Left renal cortex interstitium (tissue), 4 donors: Measurements from ENCODE around the gene CFAP206. TPM values are rescaled to one million over a fixed set of nuclear protein-coding genes. Genes with fewer than 3 reads are reported as not detected.
A peak's percentile ranks its signal among the peaks of the same experiment; 100 is the strongest.

Experiments
- DNase-seq, 4 donors: peaks; one replicate each; pipeline ENCODE4 v3.0.0-alpha.2; 2013; ENCODE audit warnings: low read depth in 4 of 4, low spot score in 2 of 4, missing footprints in 1 of 4
- polyA plus RNA-seq, 4 donors: library from polyadenylated mRNA; unstranded; fragments of 120-200 nt; gene quantifications; one replicate each; pipeline ENCODE4 v1.2.1, GENCODE V29; 2013; ENCODE audit not compliant: insufficient read length in 4 of 4

Gene CFAP206, protein sequence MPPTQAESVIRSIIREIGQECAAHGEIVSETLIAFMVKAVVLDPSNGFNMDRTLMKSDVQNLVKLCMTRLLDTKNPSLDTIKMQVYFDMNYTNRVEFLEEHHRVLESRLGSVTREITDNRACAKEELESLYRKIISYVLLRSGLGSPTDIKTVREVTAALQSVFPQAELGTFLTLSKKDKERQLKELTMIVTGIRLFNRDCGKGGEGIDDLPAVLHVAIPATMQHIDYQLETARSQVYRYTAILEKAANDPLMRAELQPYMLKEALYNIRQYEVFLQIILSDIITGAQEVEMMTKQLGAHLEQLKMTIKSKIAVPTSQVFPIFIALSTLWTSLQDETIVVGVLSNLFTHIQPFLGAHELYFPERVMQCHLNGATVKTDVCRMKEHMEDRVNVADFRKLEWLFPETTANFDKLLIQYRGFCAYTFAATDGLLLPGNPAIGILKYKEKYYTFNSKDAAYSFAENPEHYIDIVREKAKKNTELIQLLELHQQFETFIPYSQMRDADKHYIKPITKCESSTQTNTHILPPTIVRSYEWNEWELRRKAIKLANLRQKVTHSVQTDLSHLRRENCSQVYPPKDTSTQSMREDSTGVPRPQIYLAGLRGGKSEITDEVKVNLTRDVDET
- polyA plus RNA-seq = 1 to 10 TPM; 2.8 to 4.0 (median 3.5) TPM

DNA sequence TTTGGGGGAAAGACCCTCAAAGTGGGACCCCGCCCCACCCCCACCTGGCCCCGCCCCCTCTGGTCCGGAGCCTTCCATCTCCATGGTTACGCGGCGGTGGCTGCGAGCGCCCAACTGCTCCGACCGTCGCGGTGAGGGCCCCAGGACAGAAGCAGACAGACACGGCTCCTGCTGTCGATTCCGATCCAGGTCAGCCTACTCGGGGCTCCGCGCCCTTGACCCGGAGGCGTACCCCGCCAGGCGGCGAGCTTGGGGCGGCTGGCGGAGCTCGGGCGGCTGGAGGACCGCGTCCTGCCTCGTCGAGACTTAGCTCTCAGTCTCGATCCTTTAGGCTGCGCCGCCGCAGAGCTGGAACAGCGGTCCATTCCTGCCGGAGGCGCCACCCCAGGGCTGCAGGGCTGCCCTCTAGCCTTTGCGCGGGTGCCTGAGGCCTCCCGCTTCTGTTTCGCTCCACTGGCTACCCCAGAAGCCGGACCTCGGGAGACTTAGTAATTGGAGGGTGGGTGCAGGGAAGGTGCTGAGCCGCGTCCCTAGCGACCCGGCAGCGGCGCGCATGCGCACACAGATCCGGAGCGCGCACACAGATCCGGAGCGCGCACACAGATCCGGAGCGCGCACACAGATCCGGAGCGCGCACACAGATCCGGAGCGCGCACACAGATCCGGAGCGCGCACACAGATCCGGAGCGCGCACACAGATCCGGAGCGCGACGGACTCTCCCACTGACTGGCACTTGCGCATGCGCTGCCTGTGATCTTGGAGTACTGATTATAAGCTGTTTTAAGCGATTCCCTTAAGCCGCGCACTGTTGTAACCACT is at the start of gene CFAP206:
Gene CFAP206, plus strand, starts transcription at position 72 of the 820 bp plus-strand sequence. CDS start 1,868 bp downstream, outside the sequence.
- peak; percentile 72 to 83 (median 80) for DNase-seq

DNA sequence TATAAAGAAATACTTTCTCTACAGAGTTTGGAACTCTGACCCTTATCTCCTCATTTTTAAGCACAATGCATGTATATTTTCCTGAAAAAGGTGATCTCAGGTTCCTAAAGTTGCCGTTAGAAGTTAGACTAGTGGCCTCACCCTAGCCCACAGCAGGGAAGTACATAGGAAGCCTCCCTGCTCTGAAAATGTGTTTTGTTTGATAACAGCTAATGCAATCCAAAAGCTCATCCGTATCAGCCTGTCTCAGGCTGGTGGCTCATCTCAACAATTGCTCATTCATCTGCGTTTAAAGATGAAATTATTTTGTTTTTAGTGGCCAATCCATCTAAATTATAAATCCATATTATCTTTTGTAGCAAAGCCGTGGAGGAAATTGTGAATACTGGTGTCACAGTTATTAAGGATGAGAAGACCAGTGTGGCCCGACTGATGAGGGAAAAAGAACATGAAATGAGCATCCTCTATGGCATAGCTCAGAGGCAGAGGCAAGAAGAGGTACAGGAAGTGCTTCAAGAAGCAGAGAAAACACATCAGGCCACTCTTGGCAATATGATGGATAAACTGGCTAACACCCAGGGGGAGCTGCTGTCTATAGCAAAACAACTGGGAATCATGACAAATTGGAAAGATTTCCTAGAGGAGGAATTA is 43.0 kb upstream of the CFAP206 start:
- no peak for DNase-seq

DNA sequence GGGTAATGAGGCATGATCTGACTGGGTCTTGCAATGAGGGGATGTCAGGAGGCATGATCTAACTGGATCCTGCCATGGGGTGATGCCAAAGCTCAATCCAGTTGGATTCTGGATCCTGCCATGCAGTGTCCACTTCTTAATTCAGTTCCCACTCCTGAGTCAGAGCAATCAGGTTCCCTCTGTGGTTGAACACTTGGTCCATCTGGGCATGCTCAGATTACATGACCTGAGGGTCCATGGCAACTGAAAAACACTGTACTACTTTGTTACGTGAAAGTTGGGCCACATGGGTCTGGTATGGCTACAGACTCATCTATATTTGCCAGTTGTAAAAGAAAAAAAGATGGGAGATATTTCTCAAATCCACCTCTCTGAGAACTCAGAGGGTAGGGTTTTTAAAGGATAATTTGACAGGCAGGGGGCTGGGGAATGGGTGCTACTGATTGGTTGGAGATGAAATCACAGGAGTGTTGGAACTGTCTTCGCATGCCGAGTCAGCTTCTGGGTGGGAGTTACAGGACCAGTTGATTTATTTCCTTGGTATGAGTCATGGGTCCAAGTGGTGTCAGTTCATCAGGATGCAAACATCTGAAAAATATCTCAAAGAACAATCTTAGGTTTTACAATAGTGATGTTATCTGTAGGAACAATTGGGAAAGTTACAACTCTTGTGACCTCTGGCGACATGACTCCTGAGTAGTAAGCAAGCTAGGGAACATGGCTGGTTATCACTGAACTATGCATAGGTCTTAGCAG is 41.5 kb upstream of the CFAP206 start:
- no peak for DNase-seq

DNA sequence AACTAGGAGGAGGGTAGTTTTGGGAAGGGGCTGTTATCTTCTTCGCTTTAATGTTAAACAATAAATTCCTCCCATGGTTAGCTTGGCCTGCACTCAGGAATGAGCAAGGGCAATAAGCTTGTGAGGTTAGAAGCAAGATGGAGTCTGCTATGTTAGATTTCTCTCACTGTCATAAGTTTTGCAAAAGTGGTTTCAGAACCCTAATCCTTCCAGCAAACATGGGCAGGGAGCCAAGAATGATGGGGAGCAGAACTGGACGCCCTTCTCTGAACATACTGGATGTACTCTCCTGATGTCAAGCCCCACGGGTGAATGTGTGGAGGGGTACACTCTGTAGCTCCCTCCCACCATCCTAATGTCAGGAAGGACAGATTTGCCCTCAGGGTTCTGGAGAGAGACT is 40.9 kb upstream of the CFAP206 start:
- DNase-seq = no peak

DNA sequence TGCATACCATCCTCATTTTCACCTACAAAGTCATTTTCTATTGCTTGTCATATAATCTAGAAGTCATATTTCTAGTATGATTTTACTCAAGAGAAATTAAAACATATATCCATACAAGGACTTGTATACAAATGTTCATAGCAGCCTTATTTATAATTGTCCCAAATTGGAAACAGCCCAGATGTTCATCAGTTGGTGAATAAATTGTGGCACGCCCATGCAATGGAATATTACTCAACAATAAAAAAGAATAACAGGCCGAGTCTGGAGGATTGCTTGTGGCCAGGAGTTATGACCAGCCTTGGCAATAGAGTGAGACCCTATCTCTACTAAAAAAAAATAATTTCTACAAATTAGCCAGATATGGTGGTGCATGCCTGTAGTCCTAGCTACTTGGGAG is 34.4 kb upstream of the CFAP206 start:
- no peak for DNase-seq

DNA sequence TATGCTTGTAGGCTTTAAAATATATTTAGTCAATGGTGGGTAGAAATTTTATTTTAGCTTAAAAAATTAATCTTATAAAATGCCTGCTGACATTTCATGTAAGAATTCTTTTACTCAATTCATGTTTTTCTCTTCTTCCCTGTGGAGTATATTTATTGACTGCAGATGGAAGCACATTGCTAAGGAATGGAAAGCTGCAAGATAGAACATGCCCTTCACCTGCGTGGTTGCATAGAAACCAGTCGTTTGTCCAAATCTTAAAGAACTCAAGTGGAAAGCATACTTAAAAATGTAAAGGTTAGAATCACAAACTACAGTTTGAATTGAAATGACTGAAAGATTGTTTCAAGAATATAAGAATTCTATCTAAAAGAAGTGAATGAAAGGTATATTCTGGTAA is 32.5 kb upstream of the CFAP206 start:
- DNase-seq = no peak

DNA sequence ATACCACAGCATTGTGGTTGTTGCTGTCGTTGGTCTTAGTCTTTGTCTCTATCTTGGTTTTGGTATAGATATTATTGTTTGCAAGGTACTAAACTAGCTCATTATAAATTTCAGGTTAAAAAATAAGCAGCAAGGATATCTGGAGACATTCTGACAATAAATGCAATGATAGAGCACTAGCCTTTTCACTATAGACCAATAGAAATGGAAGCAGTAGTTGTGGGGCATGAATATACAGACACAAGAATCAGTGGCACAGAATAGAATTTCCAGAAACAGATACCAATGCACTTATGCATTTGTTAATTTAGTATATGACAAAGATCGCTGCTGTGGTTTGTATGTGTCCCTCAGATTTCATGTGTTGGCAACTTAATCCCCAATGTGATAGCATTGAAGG is 31.1 kb upstream of the CFAP206 start:
- DNase-seq = no peak

DNA sequence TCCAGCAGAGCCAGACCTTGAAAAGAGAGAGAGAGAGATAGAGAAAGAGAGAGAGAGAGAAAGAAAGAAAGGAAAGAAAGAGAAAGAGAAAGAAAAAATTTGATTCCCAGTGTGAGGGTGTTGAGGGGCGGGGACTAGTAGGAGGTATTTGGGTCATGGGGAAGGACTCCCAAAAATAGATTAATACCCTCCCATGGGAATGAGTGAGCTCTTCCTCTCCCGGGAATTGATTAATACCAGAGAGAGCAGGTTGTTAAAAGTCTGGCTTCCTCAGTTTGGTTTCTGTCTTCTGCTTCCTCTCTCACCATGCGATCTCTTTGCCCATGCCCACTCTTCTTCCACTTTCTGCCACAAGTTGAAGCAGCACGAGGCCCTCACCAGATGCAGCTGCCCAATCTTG is 28.8 kb upstream of the CFAP206 start:
- no peak for DNase-seq

DNA sequence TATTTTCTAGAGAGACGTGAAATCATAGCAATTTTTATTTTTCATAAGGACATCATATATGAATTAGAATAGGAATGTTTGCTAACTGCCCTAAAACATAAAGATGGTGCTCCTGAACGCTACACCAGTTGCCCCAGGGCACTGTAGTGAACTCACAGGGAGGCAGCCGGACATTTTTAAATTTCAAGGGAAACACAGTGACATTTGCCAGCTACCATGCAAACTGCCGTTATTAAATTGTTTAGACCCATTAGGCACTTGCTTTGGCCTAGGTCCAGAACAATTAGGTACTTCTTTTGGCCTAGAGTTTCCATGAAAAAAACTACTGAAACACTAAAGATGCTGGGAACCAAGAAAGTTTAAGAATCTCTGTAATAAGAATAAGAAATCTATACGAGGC is 24.9 kb upstream of the CFAP206 start:
- DNase-seq = no peak

DNA sequence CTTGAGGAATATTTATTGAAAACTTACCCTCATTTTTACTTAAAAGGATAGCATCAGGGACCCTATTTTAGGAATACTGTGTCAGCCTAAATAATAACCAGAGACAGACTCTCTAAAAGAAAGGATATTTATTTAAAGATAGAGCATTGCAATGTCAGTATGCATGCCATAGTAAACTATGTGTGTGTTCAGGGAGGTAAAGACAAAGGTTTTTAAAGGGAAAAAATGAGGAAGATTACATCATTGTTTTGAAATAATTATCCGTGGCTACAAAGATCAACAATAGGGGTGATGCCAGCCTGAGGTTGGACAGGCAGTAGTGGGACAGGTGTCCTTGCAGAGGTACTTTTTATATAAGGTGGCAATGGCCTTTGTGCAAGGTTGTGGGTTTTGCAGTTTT is 23.7 kb upstream of the CFAP206 start:
- DNase-seq = no peak

DNA sequence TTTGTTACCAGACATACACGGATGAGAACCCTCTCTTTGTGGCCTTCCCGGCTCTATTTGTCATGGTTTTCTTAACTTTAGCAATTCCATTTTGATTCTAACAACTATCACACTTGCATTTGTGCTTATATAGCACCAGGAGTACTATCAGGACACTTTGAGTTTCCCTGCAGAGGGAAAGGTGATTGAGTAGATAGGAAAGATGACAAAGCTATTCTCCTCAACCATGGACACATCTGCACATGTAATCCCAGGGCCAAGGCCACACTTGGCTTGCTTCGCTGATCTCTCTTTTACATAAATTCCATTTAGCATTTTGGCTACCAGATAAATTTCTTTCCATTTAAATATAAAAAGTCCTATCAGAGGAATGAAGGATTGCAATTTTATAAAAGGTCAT is 23.3 kb upstream of the CFAP206 start:
- DNase-seq = no peak

DNA sequence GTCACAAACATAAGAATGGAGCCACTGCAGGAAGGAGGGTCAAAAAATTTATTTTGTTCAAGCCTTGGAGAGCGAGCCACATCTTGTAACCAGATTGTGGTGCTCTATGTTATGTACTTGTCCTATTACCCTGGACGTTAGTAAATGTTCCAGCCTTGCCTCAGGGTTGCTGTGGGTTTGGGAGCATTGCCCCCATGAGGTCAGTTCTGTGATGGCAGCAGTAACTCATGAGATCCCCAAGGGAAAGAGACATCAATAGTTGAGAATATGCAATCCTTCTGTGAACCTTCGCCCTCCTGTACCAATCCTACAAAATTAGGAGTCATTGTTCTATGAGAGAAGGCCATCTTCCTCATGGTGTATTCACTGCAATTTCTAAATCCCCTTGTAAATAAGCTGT is 16.4 kb upstream of the CFAP206 start:
- DNase-seq = no peak

DNA sequence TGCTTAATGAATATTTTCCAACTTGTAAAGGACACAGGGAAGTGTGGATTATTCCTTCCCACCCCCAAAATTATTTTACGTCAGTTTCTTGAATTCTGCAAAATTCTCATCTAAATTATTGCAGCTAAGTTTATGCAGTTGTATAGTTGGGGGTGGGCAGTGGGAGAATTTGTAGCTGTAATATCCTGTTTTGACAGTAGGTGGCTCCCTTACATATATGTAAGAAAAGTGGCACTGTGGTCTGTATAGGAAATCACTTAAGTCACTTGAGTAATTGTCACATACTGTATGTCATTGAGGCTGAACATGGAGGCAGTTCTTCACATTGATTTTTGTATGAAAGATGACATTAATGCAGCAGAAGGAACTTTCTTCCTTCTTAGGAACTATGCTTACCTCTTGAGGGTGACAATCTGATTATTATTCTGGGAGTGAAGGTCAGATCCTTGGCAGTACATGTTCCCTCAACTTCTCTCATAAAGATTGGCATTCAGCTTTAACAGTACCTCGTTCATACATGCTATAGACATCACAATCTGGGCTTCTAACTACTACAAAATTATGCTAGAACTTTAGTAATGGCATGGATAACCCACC is 14.6 kb upstream of the CFAP206 start:
- DNase-seq = peak in 2 of 4 donors; percentile 34 to 44

DNA sequence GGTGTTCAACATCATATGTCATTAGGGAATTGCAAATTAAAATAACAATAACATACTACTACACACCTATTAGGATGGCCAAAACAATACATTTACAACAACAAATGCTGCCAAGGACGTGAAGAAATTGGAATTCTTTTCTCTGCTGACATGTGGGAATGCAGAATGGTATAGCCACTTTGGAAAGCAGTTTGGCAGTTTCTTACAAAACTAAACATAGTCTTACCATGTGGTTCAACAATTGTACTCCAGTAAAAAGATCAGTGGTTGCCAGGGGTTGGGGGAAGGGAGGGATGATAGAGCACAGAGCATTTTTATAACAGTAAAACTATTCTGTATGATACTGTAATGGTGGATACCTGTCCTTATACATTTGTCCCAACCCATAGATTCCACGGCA is 12.3 kb upstream of the CFAP206 start:
- DNase-seq = no peak

DNA sequence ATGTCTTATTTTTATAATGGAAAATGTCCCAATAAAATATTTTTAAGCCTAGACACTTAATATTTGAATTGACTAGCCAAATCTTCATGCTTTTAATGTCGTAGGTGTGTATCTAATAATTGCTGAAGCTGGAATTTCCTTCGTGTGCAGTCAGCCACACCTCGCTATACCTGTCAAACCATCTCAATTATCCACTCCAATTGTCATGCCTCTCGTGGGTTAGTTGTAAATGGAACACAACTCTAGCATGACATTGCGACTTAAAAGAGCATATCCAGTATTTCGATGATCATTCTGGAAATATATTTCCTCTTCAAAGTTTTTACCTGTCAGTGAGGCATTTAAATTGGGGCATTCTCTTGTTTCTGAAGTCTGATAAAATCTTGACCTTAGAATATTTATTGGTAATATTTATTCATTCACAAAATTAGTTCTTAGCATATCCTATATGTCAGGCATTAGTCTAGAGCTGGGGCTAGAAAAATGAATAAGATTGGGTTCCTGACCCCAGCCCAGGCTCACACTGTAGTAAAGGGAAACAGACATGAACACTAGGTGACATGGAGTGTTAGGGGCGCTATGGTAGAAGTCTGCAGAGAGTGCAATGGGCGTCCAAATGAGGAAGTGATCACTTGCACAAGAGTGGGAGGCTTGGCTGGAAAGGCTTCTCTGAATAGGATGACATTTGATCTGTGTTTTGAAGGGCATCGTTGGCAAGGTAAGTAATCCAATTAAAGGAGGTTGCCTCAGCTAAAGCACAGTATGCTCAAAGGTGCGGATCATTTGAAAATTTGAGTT is 11.0 kb upstream of the CFAP206 start:
- no peak for DNase-seq

DNA sequence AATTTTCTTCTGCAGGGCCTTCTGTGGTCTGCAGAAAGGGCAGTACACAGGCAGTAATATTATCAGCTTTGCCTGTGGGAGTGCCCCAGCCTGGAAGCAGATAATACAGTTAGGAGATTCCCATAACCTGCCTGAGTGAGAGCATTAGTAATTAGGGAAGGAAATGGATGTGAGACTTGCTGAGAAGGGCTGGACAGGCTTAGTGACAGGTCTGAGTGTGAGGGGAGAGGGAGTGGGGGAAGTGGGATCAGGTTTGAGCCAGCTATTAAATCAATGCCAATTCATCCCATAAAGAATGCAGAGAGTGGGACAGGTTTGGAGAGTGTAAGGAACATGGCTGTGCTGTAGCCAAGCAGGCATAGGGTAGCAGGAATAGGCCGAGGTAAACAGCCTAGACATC is 10.1 kb upstream of the CFAP206 start:
- DNase-seq = peak in 1 of 4 donors; percentile 23

DNA sequence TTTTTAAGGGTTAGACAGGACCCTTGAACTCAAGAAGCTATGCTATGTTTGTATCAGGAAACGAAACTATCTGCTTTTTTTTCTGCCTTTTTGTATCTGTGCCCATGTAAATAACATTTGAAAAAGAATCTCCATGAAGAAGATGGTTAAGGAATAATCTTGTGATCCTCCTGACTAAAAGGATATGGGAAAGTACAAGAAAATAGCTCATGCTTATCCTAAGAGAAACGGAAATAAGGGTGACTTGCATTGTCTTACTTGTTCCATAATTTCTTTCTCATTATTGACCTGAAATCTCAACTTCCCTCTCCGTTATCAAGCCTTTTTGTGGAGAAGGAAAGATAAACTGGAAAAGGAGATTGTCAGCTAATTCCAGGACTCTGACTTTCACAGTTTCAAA is 5.9 kb upstream of the CFAP206 start:
- no peak for DNase-seq

DNA sequence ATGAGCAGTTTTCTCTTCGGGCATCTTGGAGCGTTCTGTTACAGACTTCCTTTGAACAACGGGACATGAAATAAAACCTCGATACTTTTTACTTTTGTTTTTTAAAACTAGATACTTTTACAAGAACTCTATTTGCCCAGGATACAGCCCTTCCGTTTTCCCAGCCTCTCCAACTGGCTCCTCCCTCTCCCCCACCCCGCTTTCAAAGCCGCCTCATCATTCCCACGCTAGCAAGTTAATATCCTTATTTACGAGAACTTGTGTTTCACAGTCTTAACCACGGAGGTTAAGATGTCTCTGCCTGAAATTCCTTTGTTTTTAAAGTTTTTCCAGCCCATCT is 241 bp upstream of the CFAP206 start:
- peak in 2 of 4 donors; percentile 13 to 43 for DNase-seq

DNA sequence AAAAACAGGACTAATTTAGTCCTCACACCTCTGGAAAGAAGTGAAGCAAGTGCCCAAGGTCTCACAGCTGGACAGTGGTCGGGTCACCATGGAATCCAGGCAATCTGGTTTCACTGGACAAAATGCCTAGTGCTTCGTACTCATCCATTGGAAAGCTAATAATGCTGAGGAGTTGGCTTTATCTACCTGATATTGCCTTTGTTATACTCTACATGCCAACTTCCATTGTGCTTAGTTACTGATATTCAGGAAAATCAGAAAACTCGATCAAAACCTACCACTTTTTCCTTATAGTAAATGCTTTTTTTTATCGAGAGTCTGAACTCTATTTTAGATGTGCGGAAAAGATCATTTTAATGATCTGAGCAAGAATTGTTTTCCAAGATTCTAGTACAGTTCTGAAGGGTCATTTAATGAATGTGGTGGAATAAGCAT is 966 bp downstream of the CFAP206 start:
- peak in 2 of 4 donors; percentile 48 to 67 for DNase-seq
